ENCODE results near the gene PPCDC.

PPCDC gene

GRCh38 chr15:75008629-75009326, 14.6 kb upstream of the PPCDC start:
- DNase-seq (ENCODE audit: low read depth in 3 of 3, low spot score in 1 of 3) = no peak

GRCh38 chr15:75016431-75016830, 7.0 kb upstream of the PPCDC start:
- DNase-seq (ENCODE audit: low read depth in 3 of 3, low spot score in 1 of 3) = no peak

DNA sequence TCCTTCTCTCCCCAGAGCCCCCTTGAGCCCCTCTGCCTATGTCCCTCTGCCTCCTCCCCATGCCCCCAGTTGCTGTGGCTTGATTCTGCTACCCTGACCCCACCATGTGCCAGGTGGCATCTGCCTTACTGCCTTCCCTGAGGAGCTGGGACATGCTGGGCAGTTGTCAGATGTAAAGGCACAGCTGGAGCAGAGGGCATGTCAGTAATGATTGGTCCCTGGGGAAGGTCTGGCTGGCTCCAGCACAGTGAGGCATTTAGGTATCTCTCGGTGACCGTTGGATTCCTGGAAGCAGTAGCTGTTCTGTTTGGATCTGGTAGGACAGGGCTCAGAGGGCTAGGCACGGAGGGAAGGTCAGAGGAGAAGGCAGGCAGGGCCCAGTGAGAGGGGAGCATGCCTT, 3.5 kb upstream of the PPCDC start:
- no peak for DNase-seq (ENCODE audit: low read depth in 3 of 3, low spot score in 1 of 3)

- DNase-seq (ENCODE audit: low read depth in 3 of 3, low spot score in 1 of 3) = no peak
Observed at GRCh38 chr15:75021341-75021740, 2.0 kb upstream of the PPCDC start.

DNA sequence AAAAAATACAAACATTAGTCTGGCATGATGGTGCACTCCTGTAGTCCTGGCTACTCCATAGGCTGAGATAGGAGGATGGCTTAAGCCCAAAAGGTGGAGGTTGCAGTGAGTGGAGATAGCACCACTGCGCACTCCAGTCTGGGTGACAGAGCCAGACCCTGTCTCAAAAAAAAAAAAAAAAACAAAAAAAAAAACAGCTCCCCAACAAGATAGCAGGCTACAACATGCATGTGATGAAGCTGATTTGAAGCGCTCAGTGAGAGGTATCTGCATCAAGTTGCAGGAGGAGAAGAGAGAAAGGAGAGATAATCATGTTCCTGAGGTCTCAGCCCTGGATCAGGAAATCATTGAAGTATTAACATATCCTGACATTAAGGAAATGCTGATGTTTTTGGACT, 608 bp upstream of the PPCDC start:
- DNase-seq (ENCODE audit: low read depth in 3 of 3, low spot score in 1 of 3) = no peak

GRCh38 chr15:75023872-75024636, 664 bp downstream of the PPCDC start:
- DNase-seq (ENCODE audit: low read depth in 3 of 3, low spot score in 1 of 3) = no peak

DNA sequence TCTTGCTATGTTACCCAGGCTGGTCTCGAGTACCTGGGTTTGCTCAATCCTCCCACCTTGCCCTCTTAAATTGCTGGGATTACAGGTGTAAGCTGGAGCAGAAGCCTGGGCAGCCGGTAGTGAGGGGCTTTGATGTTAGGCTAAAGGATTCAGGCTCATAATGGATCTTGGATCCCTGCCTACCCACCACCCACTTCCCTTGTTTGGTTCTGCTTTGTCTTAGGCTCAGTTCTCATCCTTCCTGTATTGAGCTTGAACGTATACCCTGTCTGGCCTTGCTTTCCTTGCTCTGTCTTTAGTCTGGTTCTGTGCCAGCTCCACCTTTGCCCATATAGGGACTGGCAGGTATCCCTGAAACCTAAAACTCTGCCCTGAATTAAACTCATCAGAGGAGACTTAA, 1.7 kb downstream of the PPCDC start:
- DNase-seq (ENCODE audit: low read depth in 3 of 3, low spot score in 1 of 3) = no peak

DNA sequence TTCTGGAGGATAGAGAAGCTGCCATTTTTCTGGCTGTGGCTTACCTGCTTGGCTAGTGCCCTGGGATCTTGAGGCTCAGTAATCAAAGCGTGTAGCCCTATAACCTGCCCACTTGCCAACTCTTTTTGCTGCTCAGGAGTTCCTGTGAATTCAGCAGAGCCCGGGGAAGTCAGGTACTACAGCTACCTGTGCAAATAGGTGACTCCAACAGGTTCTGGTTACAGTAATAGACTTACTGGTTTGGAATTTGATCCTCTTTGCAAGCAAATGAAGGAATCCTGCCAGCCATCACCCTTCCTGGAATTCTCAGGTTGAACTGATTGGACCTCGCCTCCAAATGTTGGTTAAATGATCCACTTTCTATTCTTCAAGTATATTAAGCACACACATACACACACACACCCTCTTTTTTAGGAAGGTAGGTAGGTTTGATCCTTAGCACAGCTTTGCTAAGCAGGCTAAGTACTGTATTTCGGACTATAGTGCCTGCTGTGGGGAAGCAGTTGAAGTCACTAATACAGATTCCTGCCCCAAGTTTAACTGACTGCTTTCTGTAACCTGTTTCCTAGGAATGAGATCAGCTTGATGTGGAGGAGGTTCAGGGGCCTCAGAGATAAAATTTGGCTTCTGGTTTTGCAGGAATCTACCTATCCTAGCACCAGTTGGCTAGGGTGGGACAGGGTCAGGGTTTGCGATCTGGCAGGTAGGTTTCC, 2.3 kb downstream of the PPCDC start:
- no peak for DNase-seq (ENCODE audit: low read depth in 3 of 3, low spot score in 1 of 3)

DNA sequence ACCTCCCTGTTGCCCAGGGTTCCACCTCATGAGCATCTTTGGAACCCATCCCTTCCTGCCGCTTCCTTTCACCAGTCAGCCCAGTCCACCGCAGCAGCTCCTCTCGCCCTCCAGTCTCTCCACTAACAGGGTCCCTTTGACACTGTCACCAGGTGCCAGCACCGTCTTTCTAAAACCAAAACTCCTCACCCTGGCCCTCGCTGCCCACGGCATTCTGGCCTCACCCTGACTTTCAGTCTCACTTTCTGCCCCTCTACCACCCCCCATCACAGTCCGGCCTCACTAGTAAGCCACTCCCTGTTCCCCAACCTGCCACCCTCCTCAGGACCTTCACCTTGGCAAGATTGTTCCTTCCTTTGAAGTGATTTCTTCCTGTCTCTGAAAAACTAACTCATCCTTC, 4.2 kb downstream of the PPCDC start:
- DNase-seq (ENCODE audit: low read depth in 3 of 3, low spot score in 1 of 3) = no peak

- no peak for DNase-seq (ENCODE audit: low read depth in 3 of 3, low spot score in 1 of 3)
Observed at GRCh38 chr15:75028991-75029377, 5.6 kb downstream of the PPCDC start.

DNA sequence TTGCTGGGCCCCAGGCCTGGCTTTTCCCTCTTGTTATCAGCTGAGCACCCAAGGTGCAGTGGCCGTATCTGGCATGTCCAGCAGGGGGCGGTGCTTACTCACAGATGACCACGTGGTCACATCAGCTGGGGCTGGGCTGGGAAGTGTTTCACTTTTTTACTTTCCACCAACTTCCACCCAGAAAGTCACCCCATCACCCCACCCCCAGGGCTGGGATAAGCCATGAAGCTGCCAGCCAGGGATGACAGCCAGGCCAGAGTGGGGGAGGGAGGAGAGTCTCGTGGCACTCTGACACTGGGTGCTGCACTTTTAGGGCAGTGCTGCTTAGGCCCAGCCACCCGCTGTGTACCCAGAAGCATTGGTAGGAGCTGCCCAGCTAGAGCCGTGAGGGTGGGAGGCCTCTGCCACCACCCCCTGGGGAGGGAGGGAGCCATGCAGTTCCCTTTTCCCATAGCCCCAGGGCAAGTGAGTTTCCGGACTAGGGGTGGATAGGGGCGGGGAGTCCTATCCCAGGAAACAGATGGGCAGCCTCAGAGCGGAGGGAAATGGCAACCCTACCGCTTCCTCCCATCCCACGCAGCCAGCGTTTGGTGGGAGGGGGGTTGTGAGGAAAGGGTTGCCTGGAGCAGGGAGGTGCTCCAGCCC, 6.1 kb downstream of the PPCDC start:
- DNase-seq (ENCODE audit: low read depth in 3 of 3, low spot score in 1 of 3) = peak; percentile 75 to 86 (median 75)

GRCh38 chr15:75030023-75030413, 6.6 kb downstream of the PPCDC start:
- no peak for DNase-seq (ENCODE audit: low read depth in 3 of 3, low spot score in 1 of 3)

- DNase-seq (ENCODE audit: low read depth in 3 of 3, low spot score in 1 of 3) = no peak
Observed at GRCh38 chr15:75030424-75030823, 7.0 kb downstream of the PPCDC start.

DNA sequence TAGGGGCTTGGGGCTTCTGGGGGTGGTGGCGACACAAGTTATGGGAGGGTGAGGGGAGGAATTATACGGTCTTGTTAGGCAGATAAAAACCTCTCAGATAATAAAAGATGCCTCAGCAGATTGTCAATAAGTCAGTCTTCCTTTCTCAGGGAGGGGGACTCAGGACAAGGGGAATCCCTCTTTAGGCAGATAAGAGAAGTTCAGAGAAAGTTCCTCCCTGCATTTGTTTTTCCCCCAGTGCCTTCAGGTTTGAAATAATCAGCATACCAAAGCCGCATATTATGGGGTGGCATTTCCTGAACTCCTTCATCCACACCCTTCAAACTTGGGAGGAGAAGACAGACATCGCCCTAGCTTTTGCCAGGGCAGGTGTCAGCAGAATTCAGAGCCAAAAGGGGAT, 8.5 kb downstream of the PPCDC start:
- no peak for DNase-seq (ENCODE audit: low read depth in 3 of 3, low spot score in 1 of 3)

GRCh38 chr15:75032395-75032794, 9.0 kb downstream of the PPCDC start:
- DNase-seq (ENCODE audit: low read depth in 3 of 3, low spot score in 1 of 3) = no peak

DNA sequence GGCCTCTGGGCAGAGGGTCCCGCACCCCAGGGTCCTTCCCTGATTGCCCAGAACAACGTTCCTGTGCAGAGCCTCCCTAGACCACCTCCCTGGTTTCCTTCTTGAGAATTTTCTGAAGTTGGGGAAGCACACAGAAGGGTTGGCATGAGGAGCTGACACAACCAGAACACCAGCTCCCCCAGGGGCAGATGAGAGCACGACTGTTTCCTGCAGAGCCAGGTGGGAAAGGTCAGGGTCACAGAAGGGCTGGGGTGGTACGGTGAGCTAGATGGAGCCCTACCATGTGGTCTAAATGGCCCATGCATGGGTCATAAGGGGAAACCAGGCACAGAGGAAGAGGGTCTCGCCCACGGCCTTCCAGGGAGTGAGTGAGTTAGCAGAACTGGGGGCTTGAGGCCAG, 10.4 kb downstream of the PPCDC start:
- DNase-seq (ENCODE audit: low read depth in 3 of 3, low spot score in 1 of 3) = no peak

GRCh38 chr15:75034615-75035014, 11.2 kb downstream of the PPCDC start:
- DNase-seq (ENCODE audit: low read depth in 3 of 3, low spot score in 1 of 3) = no peak

GRCh38 chr15:75036212-75036616, 12.8 kb downstream of the PPCDC start:
- no peak for DNase-seq (ENCODE audit: low read depth in 3 of 3, low spot score in 1 of 3)

- no peak for DNase-seq (ENCODE audit: low read depth in 3 of 3, low spot score in 1 of 3)
Observed at GRCh38 chr15:75037685-75038084, 14.3 kb downstream of the PPCDC start.

- no peak for DNase-seq (ENCODE audit: low read depth in 3 of 3, low spot score in 1 of 3)
Observed at GRCh38 chr15:75038231-75038630, 14.8 kb downstream of the PPCDC start.

GRCh38 chr15:75042730-75043508, 19.5 kb downstream of the PPCDC start:
- DNase-seq (ENCODE audit: low read depth in 3 of 3, low spot score in 1 of 3) = peak in 1 of 3 donors; percentile 10

Measured in stimulated activated CD4-positive, alpha-beta T cell treated with anti-CD3 and anti-CD28 coated beads, TNF-alpha, amount 100 ng/mL, for 1 hour (primary cell).